SK-N-SH (cell line): ENCODE results near the gene ZFP36.

Source experiments
- EP300 ChIP-seq, 2 experiments: IDR thresholded peaks; 2 replicates each; pipeline versions ENCODE4 v1.4.0 to v1.6.1; 2012; ENCODE audit warnings: borderline replicate concordance in 1 of 2, low read depth in 1 of 2, low read length in 1 of 2
- GABPA ChIP-seq: IDR thresholded peaks from 2 replicates; pipeline ENCODE4 v1.4.0; 2012; ENCODE audit warnings: low read depth, mild to moderate bottlenecking
- MXI1 ChIP-seq: IDR thresholded peaks from 2 replicates; pipeline ENCODE4 v1.6.1; 2012; ENCODE audit warnings: mild to moderate bottlenecking, low read depth, low read length, improper control_type of control experiment
- POLR2AphosphoS5 ChIP-seq: IDR thresholded peaks from 2 replicates; pipeline ENCODE4 v1.6.1; 2012; ENCODE audit warnings: low read depth, low read length
- SMC3 ChIP-seq: IDR thresholded peaks from 2 replicates; pipeline ENCODE4 v1.6.1; 2012; ENCODE audit warnings: low read depth, low read length, improper control_type of control experiment
- YY1 ChIP-seq: IDR thresholded peaks from 2 replicates; pipeline ENCODE4 v1.4.0; 2012; ENCODE audit warnings: low read depth, mild to moderate bottlenecking
- TF ChIP-seq, protein P1 (sequence below): fragments of 200-600 bp; sonication (generic); IDR thresholded peaks from 2 replicates; pipeline ENCODE4 v1.6.1; 2017; ENCODE audit warnings: antibody characterized with exemption, mild to moderate bottlenecking, moderate library complexity
- TF ChIP-seq, protein P2 (sequence below): fragments of 150-350 bp; IDR thresholded peaks from 2 replicates; pipeline ENCODE4 v1.6.1; 2017; ENCODE audit warnings: antibody characterized with exemption, low read length, low read depth, borderline replicate concordance

DNA sequence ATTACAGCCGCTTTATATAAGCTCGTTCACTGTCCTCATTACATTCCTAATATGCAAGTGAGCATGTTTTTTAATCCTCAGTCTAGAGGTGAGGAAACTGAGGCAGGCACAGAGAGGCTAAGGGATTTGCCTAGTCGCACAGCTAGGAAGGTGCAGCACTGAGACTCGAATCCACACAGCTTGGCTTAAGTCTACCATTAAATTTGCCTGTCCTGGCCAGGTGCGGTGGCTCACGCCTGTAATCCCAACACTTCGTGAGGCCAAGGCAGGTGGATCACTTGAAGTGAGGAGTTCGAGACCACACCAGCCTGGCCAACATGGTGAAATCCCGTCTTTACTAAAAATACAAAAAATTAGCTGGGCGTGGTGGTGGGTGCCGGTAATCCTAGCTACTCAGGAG is 21.1 kb downstream of the ZFP36 start:
- TF ChIP-seq SMC3, result no peak
- no peak for TF ChIP-seq EP300 (IDR thresholded peaks at IDR 0.05; ENCODE audit: borderline replicate concordance in 1 of 2, low read depth in 1 of 2, low read length in 1 of 2)
- TF ChIP-seq, protein P1, sequence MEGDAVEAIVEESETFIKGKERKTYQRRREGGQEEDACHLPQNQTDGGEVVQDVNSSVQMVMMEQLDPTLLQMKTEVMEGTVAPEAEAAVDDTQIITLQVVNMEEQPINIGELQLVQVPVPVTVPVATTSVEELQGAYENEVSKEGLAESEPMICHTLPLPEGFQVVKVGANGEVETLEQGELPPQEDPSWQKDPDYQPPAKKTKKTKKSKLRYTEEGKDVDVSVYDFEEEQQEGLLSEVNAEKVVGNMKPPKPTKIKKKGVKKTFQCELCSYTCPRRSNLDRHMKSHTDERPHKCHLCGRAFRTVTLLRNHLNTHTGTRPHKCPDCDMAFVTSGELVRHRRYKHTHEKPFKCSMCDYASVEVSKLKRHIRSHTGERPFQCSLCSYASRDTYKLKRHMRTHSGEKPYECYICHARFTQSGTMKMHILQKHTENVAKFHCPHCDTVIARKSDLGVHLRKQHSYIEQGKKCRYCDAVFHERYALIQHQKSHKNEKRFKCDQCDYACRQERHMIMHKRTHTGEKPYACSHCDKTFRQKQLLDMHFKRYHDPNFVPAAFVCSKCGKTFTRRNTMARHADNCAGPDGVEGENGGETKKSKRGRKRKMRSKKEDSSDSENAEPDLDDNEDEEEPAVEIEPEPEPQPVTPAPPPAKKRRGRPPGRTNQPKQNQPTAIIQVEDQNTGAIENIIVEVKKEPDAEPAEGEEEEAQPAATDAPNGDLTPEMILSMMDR, result no peak
- TF ChIP-seq POLR2AphosphoS5, result no peak
- TF ChIP-seq GABPA, result no peak
- no peak for TF ChIP-seq MXI1
- TF ChIP-seq, protein P2, sequence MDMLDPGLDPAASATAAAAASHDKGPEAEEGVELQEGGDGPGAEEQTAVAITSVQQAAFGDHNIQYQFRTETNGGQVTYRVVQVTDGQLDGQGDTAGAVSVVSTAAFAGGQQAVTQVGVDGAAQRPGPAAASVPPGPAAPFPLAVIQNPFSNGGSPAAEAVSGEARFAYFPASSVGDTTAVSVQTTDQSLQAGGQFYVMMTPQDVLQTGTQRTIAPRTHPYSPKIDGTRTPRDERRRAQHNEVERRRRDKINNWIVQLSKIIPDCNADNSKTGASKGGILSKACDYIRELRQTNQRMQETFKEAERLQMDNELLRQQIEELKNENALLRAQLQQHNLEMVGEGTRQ, result no peak
- TF ChIP-seq YY1, result no peak
